Pancreas (tissue), 10 donors: ENCODE results near the gene RALGAPB. TPM values are rescaled to one million over a fixed set of nuclear protein-coding genes. Genes with fewer than 3 reads are reported as not detected.
"Not testable (repeated sequence)": the region's sequence is repeated elsewhere in the genome, so short reads cannot be mapped to it uniquely, and the experiment has no call there.

Experiments used
- ATAC-seq, 4 donors: fragments of 200-7000 bp; cut with Tn5 transposase; one replicate each; pipeline versions ENCODE4 v1.8.0 to v1.9.1; 2020; ENCODE audit warnings: mild to moderate bottlenecking in 4 of 4, moderate library complexity in 4 of 4
- DNase-seq, 6 donors: peaks; one replicate each; pipeline ENCODE4 v3.0.0-alpha.2; 2020
- FAIRE-seq: peaks from 2 replicates; lab custom pipeline; 2012; peaks lifted over from hg19 to GRCh38; lab: Jason Lieb, UNC
- H3K27ac ChIP-seq, 4 donors: fragments of 200-600 bp; sonication (generic); 1 replicate in 3 of 4; 2 replicates in 1 of 4; pipeline versions ENCODE4 v1.5.0 to v1.8.0; 2020
- H3K27me3 ChIP-seq, 4 donors: fragments of 200-600 bp; one replicate each; pipeline ENCODE4 v1.8.0; 2021
- H3K36me3 ChIP-seq, 3 donors: fragments of 200-600 bp; sonication (generic) in 1 of 3; one replicate each; pipeline versions ENCODE4 v1.5.0 to v1.8.0; 2020 to 2021
- H3K4me1 ChIP-seq, 3 donors: fragments of 200-600 bp; one replicate each; pipeline ENCODE4 v1.8.0; 2021
- H3K4me3 ChIP-seq, 4 donors: fragments of 200-600 bp; sonication (generic) in 2 of 4; one replicate each; pipeline versions ENCODE4 v1.5.0 to v1.8.0; 2020 to 2021
- H3K9me3 ChIP-seq, 4 donors: fragments of 200-600 bp; one replicate each; pipeline ENCODE4 v1.8.0; 2021
- WGBS, 2 donors: extraction: QIAGEN DNeasy Blood & Tissue Kit; methylation state at CpG; one replicate each; pipeline ENCODE4 v1.1.7; 2013; 5-methylcytosine and 5-hydroxymethylcytosine counted together
- intact Hi-C, 3 donors: fragments of 100-400 bp; cut with DNase I; formaldehyde crosslinking; loops; one replicate each; pipeline versions ENCODE4 v1.11.1 to v1.14.2; 2022
- polyA plus RNA-seq, 2 donors: library from polyadenylated mRNA; stranded (reverse); fragments of 200-250 nt; gene quantifications; one replicate each; pipeline ENCODE4 v1.2.3, GENCODE V29; 2013
- total RNA-seq, 6 donors: library from RNA; stranded (reverse); fragmentation: NEBNext Ultra II Directional in 4 of 6; extraction: Animal tissue kit (Norgen Biotek cat#: 25700) in 4 of 6; gene quantifications; one replicate each; pipeline versions ENCODE4 v1.2.1 to v1.2.4, GENCODE V29; 2021 to 2023
- TF ChIP-seq, protein P1 (sequence below), 4 donors: fragments of 200-600 bp; sonication (generic) in 3 of 4; IDR thresholded peaks; one replicate each; pipeline versions ENCODE4 v1.5.0 to v1.8.0; 2021; ENCODE audit warnings: antibody characterized with exemption in 4 of 4
- donor health status: healthy with polysubstance abuse.
- donor health status: DM: no; HTN: no; CAD: no; lungs with moderate emphysema.
- donor health status: DM: no; HTN: no; CAD: no.
- donor health status: control.
- donor health status: control.
- donor health status: Bipolar disorder and iron deficiency.
- donor health status: DM: yes; HTN: yes; CAD: no.
- donor health status: DM: no; HTN: no; CAD: no.
- donor health status: DM: no; HTN: no; CAD: no.
- donor health status: DM: yes; HTN: yes; CAD: no.

The RALGAPB gene
- total and polyA plus RNA-seq, 8 donors: 6.5 to 19.0 (median 11.3) TPM

DNA sequence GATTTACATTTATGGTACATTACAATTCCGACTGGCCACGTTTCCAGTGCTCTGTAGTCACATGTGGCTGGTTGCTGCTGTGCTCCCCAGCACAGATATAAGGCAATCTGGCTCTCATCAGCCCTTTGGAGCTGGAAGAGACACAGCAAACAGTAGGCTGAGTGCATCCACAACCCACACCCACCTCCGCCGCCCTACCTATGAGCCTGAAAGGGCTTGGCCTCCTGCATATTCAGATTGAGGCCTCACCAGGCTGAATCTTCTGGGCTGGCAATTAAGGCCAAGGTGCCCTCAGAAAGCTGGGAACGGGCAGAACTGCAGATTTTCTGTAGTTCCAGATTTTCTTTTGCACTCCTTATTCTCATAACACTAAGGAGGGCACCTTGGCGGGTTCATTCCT is 34.8 kb upstream of the RALGAPB start:
- Histone ChIP-seq H3K9me3 (no peaks in the 10 kb centered on the region), H3K4me1 (no peaks in the 10 kb centered on the region), H3K27me3 (no peaks in the 10 kb centered on the region), H3K4me3 (no peak overlapping the region), H3K27ac (no peak overlapping the region), H3K36me3 (peaks cover 0 to 6% (median 0%) of the 10 kb centered on the region in 3 donors)
- TF ChIP-seq, protein P1, sequence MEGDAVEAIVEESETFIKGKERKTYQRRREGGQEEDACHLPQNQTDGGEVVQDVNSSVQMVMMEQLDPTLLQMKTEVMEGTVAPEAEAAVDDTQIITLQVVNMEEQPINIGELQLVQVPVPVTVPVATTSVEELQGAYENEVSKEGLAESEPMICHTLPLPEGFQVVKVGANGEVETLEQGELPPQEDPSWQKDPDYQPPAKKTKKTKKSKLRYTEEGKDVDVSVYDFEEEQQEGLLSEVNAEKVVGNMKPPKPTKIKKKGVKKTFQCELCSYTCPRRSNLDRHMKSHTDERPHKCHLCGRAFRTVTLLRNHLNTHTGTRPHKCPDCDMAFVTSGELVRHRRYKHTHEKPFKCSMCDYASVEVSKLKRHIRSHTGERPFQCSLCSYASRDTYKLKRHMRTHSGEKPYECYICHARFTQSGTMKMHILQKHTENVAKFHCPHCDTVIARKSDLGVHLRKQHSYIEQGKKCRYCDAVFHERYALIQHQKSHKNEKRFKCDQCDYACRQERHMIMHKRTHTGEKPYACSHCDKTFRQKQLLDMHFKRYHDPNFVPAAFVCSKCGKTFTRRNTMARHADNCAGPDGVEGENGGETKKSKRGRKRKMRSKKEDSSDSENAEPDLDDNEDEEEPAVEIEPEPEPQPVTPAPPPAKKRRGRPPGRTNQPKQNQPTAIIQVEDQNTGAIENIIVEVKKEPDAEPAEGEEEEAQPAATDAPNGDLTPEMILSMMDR (IDR thresholded peaks at IDR 0.05): no peak
- no peak for ATAC-seq
- WGBS, 2 donors: 71 to 83% methylated on average over 6 of the region's 6 CpGs
- intact Hi-C loops: no loop called here
- no peak for FAIRE-seq
- DNase-seq: no peak

DNA sequence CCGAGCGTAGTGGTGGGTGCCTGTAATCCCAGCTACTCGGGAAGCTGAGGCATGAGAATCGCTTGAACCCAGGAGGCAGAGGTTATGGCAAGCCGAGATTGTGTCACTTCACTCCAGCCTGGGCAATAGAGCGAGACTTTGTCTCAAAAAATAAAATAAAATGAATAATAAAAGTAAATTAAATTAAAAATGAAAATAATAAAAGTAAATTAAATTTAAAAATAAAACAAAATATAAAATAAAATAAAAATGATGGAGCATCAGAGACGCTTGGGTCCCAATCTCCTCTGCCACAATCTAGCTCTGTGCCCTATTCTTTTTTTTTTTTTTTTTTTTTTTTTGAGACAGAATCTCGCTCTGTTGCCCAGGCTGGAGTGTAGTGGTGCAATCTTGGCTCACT is 31.5 kb upstream of the RALGAPB start:
- WGBS, 2 donors: 82 to 86% methylated on average over 8 of the region's 8 CpGs

DNA sequence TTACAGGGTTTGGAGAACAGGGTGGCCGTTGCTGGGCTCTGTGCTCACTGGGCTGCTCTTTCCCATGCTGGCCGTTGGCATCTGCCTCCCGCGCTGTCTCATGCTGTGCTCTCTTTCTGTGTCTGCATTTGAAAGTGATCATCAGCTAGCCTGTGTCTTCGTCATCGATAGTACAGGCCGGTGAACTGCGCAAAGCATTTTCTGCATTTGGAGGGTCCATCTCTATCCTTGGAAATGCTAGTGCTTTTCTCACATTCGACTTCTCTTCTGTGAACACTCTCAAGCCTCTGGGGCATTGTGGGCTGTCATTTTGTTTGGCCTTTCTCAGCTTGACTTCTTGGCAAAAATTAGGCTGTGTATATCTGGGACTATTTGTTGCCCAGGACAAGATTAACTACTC is 30.7 kb upstream of the RALGAPB start:
- WGBS, 2 donors: 56 to 60% methylated on average over 9 of the region's 9 CpGs
- Histone ChIP-seq H3K36me3 (no peaks in the 10 kb centered on the region), H3K4me3 (no peak overlapping the region), H3K4me1 (no peaks in the 10 kb centered on the region), H3K27ac (no peak overlapping the region), H3K27me3 (no peaks in the 10 kb centered on the region), H3K9me3 (no peaks in the 10 kb centered on the region)
- DNase-seq (no peak), ATAC-seq (no peak), FAIRE-seq (no peak)
- TF ChIP-seq, protein P1 (IDR thresholded peaks at IDR 0.05): no peak
- intact Hi-C loops: no loop called here

More for the DNA sequence above, 31.5 kb upstream of the RALGAPB start:
- H3K9me3 ChIP-seq, H3K27me3 ChIP-seq, intact Hi-C loops, H3K4me3 ChIP-seq, ATAC-seq, H3K27ac ChIP-seq, H3K36me3 ChIP-seq, FAIRE-seq, DNase-seq, H3K4me1 ChIP-seq: not testable (repeated sequence)

DNA sequence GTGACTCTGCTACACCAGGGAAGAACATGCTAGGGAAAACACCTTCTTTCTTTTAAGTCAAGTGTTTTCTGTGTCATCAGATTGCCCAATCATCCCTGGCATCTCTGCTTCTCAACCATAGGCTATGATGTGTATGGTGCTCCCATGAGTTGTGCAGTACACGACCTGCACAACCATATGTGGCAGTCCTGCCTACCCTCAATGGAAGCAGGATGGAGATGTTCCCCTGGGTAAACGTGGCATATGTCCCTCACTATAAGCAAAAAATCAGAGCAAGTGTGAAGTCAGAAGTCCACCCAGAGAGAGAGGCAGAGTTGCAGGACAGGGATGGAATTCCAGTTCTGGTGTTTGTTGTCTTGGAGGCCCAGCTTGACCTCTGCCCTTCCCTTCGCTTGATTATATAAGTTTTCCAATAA is 27.3 kb upstream of the RALGAPB start:
- no peak for FAIRE-seq
- TF ChIP-seq, protein P1 (IDR thresholded peaks at IDR 0.05): no peak
- intact Hi-C loops: no loop called here
- H3K4me3 ChIP-seq: no peak overlapping the region
- H3K27ac ChIP-seq: no peak overlapping the region
- H3K4me1 ChIP-seq: peaks cover 0 to 11% (median 0%) of the 10 kb centered on the region in 3 donors
- no peaks in the 10 kb centered on the region for H3K36me3 ChIP-seq
- H3K9me3 ChIP-seq: no peaks in the 10 kb centered on the region
- WGBS, 2 donors: 59 to 71% methylated on average over 3 of the region's 3 CpGs
- DNase-seq: no peak
- no peaks in the 10 kb centered on the region for H3K27me3 ChIP-seq
- no peak for ATAC-seq

DNA sequence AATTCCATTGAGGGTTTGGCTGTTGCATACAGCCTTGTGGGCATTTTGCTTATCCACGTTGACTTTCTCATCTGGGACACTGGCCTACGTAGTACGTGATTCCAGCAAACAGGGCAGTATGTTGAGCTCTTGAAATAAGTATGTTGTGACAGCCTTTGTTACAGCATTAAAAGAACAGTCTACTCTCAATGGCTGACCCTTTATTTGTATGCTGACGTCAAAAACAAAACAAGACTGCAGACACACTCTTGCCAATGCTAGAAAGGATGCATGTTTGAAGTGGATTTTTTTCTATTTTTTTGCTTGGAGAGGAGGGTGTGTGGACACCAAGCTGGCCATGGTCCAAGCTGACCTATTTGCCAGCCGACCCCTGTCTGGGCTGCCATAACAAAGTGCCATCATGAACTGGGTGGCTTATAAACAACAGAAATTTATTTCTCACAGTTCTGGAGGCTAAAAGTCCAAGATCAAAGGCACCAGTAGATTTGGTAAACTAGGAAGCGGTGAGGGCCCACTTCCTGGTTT is 26.7 kb upstream of the RALGAPB start:
- Histone ChIP-seq H3K9me3 (no peaks in the 10 kb centered on the region), H3K4me3 (peak overlapping the region in 2 of 4 donors; percentile 98 to 100), H3K27ac (peak overlapping the region in 1 of 4 donors; percentile 31), H3K36me3 (no peaks in the 10 kb centered on the region), H3K4me1 (peaks cover 0 to 11% (median 0%) of the 10 kb centered on the region in 3 donors), H3K27me3 (no peaks in the 10 kb centered on the region)
- FAIRE-seq: no peak
- intact Hi-C loops: no loop called here
- no peak for ATAC-seq
- 54 to 60% methylated on average over 6 of the region's 6 CpGs for WGBS, 2 donors
- no peak for DNase-seq
- TF ChIP-seq, protein P1 (IDR thresholded peaks at IDR 0.05): no peak
